Measurements from ENCODE around the gene OGA.
"Not testable (repeated sequence)": the region's sequence is repeated elsewhere in the genome, so short reads cannot be mapped to it uniquely, and the experiment has no call there.

OGA gene

GRCh38 chr10:101789686-101790085, 28.6 kb downstream of the OGA start:
- Mint-ChIP-seq H3K4me3 (no peak overlapping the region), H3K27ac (no peak overlapping the region), H3K4me1 (peaks cover 6% of the 10 kb centered on the region), H3K36me3 (peaks cover 100% of the 10 kb centered on the region), H3K9me3 (no peaks in the 10 kb centered on the region)
- ATAC-seq: no peak
- no peak for DNase-seq (ENCODE audit: low spot score in 2 of 2)

- not testable (repeated sequence) for H3K4me1 Mint-ChIP-seq; H3K9me3 Mint-ChIP-seq; H3K4me3 Mint-ChIP-seq; ATAC-seq; DNase-seq (ENCODE audit: low spot score in 2 of 2); H3K27ac Mint-ChIP-seq
- peaks cover 98% of the 10 kb centered on the region for H3K36me3 Mint-ChIP-seq
These were observed 29.0 kb downstream of the OGA start for GRCh38 chr10:101789231-101789630.

- Mint-ChIP-seq H3K4me3 (no peak overlapping the region), H3K4me1 (peaks cover 38% of the 10 kb centered on the region), H3K9me3 (no peaks in the 10 kb centered on the region), H3K27ac (no peak overlapping the region), H3K36me3 (peaks cover 88% of the 10 kb centered on the region)
- DNase-seq (ENCODE audit: low spot score in 2 of 2) (no peak), ATAC-seq (no peak)
These were observed 32.4 kb downstream of the OGA start for GRCh38 chr10:101785801-101786200.

GRCh38 chr10:101784558-101784957, 33.7 kb downstream of the OGA start:
- no peak for ATAC-seq
- peaks cover 76% of the 10 kb centered on the region for H3K36me3 Mint-ChIP-seq
- H3K27ac Mint-ChIP-seq: peak overlapping the region; percentile 57
- no peaks in the 10 kb centered on the region for H3K9me3 Mint-ChIP-seq
- peak overlapping the region; percentile 100 for H3K4me3 Mint-ChIP-seq
- peaks cover 49% of the 10 kb centered on the region for H3K4me1 Mint-ChIP-seq
- no peak for DNase-seq (ENCODE audit: low spot score in 2 of 2)

- ATAC-seq (no peak), DNase-seq (ENCODE audit: low spot score in 2 of 2) (no peak)
- peak overlapping the region; percentile 100 for H3K4me3 Mint-ChIP-seq
- H3K27ac Mint-ChIP-seq: peak overlapping the region; percentile 100
- peaks cover 67% of the 10 kb centered on the region for H3K36me3 Mint-ChIP-seq
- no peaks in the 10 kb centered on the region for H3K9me3 Mint-ChIP-seq
- H3K4me1 Mint-ChIP-seq: peaks cover 57% of the 10 kb centered on the region
These were observed 34.5 kb downstream of the OGA start for GRCh38 chr10:101783736-101784118.

DNA sequence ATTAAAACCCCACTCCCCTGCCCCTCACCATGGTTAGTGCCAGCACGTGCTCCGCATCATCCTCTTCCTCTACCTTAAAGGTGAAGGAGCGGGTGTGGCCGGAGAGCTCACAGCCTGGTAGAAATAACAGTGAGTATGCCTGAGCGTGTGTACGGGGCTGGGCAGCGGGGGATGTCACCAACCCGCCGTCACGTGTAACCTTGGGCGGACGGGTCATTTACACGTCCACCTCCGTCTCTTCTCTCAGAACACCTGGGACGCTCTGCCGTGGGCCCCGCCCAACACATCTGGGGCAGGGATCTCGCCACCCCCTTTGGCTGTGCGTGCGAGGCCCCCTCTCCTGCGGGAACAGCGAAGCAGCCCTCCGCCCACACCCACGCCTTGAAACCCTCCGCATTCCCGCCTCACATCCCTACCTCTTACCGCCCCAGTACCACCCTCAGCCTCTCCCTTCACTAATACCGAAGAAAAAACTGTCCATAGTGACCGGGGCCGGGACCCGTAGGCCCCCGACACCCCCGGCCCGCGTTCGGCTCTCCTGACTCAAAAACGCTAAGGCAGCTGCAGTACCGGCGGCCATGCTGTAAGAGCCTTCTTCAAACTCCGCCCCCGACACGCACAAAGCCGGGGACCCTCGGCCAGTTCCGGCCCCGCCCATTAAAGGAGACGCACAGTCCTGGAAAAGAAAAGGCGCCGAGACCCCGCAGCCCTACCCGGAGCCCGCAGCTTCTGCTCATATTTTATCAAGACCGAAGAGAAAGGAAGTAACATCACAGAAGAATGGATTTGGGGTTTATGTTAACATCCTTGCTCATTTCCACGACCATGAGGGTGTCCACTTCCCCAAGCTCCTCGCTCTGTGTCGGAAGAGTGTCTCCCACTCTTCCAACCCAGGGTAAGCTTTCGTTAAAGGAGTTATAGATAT, 35.2 kb downstream of the OGA start, which contains the start of gene NPM3:
TSS of gene NPM3 (minus strand) at position 636 of the 925 bp plus-strand sequence. CDS start at position 580, 56 bp downstream.
- Mint-ChIP-seq H3K4me1 (peaks cover 60% of the 10 kb centered on the region), H3K27ac (peak within 1 kb of the TSS; percentile 100), H3K4me3 (peak within 1 kb of the TSS; percentile 100), H3K36me3 (peaks cover 61% of the 10 kb centered on the region), H3K9me3 (no peaks in the 10 kb centered on the region)
- ATAC-seq (peak; percentile 86), DNase-seq (ENCODE audit: low spot score in 2 of 2) (peak; percentile 69 to 90)

DNA sequence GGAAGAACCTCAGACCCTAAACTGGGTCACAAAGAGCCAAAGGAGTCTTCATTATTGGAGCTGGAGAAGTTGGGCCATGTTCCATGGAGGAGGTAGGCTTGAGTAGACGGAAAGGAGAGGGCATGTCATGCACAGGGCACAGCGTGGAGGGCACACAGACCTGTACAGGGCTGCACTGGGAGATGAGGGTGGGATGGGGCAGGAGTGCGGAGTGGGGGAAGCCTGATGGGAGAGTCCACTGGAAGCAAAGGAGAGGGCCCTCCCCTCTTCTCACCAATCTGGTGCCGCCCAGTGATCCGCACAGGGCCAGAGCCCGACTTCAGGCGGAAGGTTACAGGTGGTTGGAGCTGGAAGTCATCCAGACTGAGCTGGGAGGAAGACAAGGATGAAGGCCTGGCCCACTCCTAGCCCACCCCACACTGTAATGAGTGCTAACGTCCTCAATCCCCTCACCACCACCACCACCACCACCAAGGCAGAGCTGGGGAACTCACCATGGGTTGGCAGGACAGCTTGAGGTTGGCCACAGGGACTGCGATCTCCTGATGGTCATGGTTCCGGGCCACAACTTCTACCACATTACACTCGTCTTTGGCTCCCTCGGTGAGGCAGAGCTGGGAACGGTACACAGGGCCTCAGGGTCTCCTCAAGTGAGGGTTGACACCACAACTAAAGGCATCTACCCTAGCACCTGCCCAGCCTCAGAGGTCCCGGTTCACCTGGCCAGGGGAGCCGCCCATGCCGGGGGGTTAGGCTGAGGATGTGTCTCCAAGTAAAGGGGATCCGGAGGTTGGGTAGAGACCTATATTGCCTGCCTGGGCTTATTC, 36.0 kb downstream of the OGA start:
- H3K4me3 Mint-ChIP-seq: peak overlapping the region; percentile 100
- no peaks in the 10 kb centered on the region for H3K9me3 Mint-ChIP-seq
- H3K36me3 Mint-ChIP-seq: peaks cover 52% of the 10 kb centered on the region
- ATAC-seq (no peak), DNase-seq (ENCODE audit: low spot score in 2 of 2) (peak in 1 of 2 donors; percentile 57)
- H3K4me1 Mint-ChIP-seq: peaks cover 60% of the 10 kb centered on the region
- H3K27ac Mint-ChIP-seq: peak overlapping the region; percentile 100

GRCh38 chr10:101781655-101781983, 36.6 kb downstream of the OGA start:
- H3K4me1 Mint-ChIP-seq: peaks cover 64% of the 10 kb centered on the region
- ATAC-seq (no peak), DNase-seq (ENCODE audit: low spot score in 2 of 2) (no peak)
- H3K4me3 Mint-ChIP-seq: peak overlapping the region; percentile 100
- no peaks in the 10 kb centered on the region for H3K9me3 Mint-ChIP-seq
- peaks cover 46% of the 10 kb centered on the region for H3K36me3 Mint-ChIP-seq
- peak overlapping the region; percentile 100 for H3K27ac Mint-ChIP-seq

DNA sequence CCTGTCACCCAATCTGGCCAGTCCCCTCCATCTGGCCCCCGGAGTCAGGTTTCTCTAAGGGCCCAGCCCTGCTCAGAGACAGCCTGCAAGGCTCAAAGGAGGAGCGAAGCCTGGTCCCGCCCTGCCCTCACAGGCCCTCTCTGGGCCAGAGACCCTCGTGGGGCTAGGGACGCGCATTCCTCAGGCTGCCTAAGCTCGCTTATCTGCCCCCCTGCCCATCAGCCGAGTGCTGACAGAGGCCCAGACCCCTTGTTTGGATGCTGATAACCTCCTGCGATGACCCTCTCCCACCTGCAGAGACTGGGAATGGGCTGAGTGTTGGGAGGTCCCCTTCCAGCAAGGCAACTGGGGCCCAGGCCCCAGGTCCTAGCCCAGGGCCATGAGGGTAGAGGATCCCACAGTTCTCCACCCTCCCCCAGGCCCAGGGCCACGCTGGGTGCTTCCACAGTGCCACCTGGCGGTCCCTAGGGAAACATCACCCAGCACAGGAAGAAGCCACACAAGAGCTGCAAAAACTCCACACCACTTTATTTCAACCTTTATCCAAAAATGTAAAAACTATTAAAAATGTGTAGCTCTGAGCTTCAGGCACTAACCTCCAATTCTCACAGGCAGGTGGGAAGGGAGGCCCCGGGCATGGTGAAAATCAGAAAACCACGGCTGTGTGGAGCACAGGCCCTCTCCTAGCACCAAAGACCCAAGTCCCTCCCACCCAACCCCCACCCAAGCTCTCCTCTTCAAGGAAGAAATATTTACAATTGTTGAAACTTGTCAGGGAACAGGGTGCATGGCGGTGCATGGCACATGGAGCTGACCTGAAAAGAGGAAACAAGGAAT, 37.2 kb downstream of the OGA start:
- ATAC-seq: peak; percentile 66
- peak overlapping the region; percentile 100 for H3K4me3 Mint-ChIP-seq
- no peak overlapping the region for H3K27ac Mint-ChIP-seq
- H3K36me3 Mint-ChIP-seq: peaks cover 40% of the 10 kb centered on the region
- peaks cover 64% of the 10 kb centered on the region for H3K4me1 Mint-ChIP-seq
- H3K9me3 Mint-ChIP-seq: no peaks in the 10 kb centered on the region
- DNase-seq (ENCODE audit: low spot score in 2 of 2): peak; percentile 61 to 85

- H3K27ac Mint-ChIP-seq: no peak overlapping the region
- H3K4me3 Mint-ChIP-seq: peak overlapping the region; percentile 100
- H3K36me3 Mint-ChIP-seq: peaks cover 33% of the 10 kb centered on the region
- H3K9me3 Mint-ChIP-seq: no peaks in the 10 kb centered on the region
- H3K4me1 Mint-ChIP-seq: peaks cover 59% of the 10 kb centered on the region
- ATAC-seq (no peak), DNase-seq (ENCODE audit: low spot score in 2 of 2) (no peak)
These were observed 37.9 kb downstream of the OGA start for GRCh38 chr10:101780187-101780817.

- peaks cover 63% of the 10 kb centered on the region for H3K4me1 Mint-ChIP-seq
- ATAC-seq: peak; percentile 74
- H3K27ac Mint-ChIP-seq: no peak overlapping the region
- peak; percentile 91 to 94 for DNase-seq (ENCODE audit: low spot score in 2 of 2)
- H3K36me3 Mint-ChIP-seq: peaks cover 27% of the 10 kb centered on the region
- H3K4me3 Mint-ChIP-seq: peak overlapping the region; percentile 100
- no peaks in the 10 kb centered on the region for H3K9me3 Mint-ChIP-seq
These were observed 38.6 kb downstream of the OGA start for GRCh38 chr10:101779544-101780186.

DNA sequence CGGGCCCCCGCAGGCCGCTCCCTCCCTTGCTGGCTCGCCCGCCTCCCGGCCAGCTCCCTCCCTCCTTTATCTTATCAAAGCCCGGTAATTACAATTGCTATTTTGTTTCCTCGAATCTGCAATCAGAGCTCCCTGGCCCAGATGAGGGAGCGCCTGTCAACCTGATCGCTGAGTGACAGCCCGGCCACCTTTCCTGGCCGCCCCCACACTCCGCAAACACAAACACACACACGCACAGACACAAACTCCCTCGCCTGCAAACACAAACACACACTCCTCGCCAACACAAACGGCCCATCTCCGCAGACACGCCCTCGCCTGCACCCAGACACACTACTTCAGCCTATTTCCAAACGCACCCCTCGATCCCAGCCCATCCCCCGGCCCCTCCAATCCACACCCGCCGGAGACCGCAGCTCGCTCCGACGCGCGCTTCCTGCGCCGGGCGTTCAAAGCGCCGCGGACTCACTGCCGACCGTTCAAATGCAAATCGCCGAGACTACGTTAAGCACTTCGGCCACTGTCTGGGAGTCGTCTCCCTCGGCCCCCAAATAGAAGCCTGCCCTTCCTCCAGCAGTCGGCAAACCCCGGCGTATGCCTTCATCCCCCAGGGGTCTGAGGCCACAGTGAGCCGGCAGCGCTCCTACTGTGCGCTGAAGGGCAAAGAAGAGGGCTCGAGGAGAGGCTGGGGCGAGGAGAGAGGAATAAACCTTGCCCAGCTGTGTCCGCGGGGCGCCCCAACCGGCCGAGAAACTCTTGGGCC, 39.3 kb downstream of the OGA start:
- Mint-ChIP-seq H3K9me3 (no peaks in the 10 kb centered on the region), H3K27ac (no peak overlapping the region), H3K36me3 (peaks cover 22% of the 10 kb centered on the region), H3K4me3 (peak overlapping the region; percentile 100), H3K4me1 (peaks cover 65% of the 10 kb centered on the region)
- ATAC-seq (no peak), DNase-seq (ENCODE audit: low spot score in 2 of 2) (peak in 1 of 2 donors; percentile 58)

DNA sequence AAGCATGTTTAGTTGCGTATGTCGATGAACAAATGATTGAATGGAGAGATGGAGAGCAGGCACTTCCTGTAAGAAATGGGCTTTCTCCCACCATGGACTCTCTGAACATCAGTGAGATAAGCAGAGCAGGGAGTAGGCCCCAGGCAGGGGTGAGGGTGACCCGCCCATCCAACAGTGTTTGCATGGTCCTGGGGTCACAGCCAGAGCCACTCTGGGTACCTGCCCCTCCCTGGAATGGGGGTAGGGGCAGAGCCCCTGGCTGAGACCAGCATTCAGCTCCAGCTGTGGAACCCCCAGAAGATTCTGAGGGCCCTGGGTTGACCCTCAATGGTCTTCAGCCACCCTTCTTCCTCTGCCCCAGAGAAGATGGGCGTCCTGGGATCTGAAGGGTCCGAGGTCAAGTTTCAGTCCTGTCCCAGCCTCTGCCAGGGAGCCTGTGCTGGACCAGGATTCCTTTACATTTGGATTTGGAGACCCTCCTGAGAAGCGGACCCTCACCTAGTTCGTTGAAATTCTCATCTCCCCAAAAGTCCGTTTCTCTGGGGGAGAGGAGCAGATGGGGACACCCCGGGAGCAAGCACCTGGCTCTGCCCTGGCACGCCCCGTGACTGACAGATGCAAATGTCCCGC, 40.0 kb downstream of the OGA start:
- ATAC-seq (no peak), DNase-seq (ENCODE audit: low spot score in 2 of 2) (no peak)
- Mint-ChIP-seq H3K4me1 (peaks cover 65% of the 10 kb centered on the region), H3K36me3 (peaks cover 15% of the 10 kb centered on the region), H3K4me3 (peak overlapping the region; percentile 100), H3K9me3 (no peaks in the 10 kb centered on the region), H3K27ac (no peak overlapping the region)
